NCI-H345 treated with DMSO at 0.1 percent for 48 hours (cell line): ENCODE measurements around the gene DNAH11.
"Not testable (repeated sequence)": the region's sequence is repeated elsewhere in the genome, so short reads cannot be mapped to it uniquely, and the experiment has no call there.

Experiments used
- DNase-seq: peaks from one replicate; lab custom pipeline; 2025; ENCODE audit not compliant: unreplicated experiment; lab: John Stamatoyannopoulos, UW

Gene DNAH11

DNA sequence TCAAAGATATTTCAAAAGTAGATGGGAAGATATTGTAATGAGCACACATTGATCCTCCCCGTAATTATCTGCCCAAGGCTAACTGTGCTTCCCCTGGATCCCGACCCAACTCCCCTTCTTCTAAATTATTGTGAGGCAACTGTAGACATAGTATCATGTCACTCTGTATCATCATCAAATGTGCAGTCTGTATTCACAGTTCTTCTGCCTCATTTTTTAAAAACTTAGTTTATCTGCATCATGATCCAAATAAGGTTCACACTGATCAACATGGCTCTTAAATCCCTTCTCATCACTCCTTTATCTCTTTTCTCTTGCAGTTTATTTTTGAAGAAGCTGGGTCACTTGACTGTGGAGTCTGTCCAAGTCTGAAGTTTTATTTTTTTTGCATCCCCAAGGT lies 375.4 kb downstream of the DNAH11 start:
- DNase-seq, result no peak

- no peak for DNase-seq
Observed at GRCh38 chr7:21920936-21921335, 378.1 kb downstream of the DNAH11 start.

DNA sequence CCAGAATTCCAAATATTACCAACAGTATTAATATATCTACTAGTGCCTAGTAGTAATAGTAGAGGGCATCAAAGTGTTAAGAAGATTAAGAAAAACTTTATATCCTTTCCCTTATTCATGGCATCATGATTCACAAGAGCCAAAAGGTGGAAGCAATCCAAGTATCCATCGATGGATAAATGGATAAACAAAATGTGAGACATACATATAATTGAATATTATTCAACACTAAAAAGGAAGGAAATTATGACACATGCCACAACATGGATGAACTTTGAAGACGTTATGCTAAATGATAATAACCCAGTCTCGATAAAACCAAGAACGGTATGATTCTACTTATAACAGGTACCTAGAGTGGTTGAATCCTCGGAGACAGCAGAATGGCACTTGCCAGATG lies 379.8 kb downstream of the DNAH11 start:
- no peak for DNase-seq

DNA sequence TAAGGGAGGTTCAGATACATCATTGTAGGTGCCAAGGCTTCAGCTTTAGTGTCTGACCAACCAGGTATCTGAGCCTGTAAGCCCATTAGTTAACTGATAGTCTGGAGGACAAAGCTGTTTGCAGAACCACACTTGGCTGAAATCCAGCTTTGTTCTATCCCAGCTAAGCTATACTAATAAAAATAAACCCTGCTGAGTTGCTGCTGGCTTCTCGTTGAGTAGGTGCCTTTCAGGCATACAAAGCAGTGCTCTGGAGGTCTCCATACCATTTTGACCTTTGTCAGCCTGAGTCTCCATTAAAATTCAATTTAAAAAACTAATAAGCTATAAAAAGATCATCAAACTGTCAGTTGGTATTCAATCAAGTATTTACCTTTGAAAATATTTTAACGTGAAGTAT lies 380.8 kb downstream of the DNAH11 start:
- DNase-seq, result peak; percentile 96

GRCh38 chr7:21926448-21926847 lies 383.6 kb downstream of the DNAH11 start:
- DNase-seq, result no peak

- DNase-seq, result no peak
Observed at GRCh38 chr7:21927693-21928092, 384.9 kb downstream of the DNAH11 start.

DNA sequence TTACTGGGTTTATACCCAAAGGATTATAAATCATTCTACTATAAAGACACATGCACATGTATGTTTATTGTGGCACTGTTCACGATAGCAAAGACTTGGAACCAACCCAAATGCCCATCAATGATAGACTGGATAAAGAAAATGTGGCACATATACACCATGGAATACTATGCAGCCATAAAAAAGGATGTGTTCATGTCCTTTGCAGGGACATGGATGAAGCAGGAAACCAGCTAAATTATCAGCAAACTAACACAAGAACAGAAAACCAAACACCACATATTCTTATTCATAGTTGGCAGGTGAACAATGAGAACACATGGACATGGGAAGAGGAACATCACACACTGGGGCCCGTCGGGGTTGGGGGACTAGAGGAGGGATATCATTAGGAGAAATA lies 390.5 kb downstream of the DNAH11 start:
- DNase-seq, result not testable (repeated sequence)

GRCh38 chr7:21934808-21935207 lies 392.0 kb downstream of the DNAH11 start:
- DNase-seq, result no peak

DNA sequence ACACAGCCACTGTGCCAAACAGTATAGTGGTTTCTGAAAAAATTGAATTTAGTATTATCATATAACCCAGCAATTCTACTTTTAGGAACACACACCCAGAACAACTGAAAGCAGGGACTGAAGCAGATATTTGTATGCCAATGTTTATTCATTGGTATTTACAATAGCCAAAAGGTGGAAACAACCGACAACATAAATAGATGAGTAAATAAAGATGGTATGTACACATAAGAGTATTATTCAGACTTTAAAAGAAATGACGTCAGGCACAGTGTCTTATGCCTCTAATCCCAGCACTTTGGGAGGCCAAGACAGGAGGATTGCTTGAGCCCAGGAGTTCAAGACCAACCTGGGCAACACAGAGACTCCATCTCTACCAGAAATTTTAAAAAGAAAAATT lies 395.6 kb downstream of the DNAH11 start:
- no peak for DNase-seq

GRCh38 chr7:21939136-21939857 lies 396.5 kb downstream of the DNAH11 start:
- peak; percentile 41 for DNase-seq

DNA sequence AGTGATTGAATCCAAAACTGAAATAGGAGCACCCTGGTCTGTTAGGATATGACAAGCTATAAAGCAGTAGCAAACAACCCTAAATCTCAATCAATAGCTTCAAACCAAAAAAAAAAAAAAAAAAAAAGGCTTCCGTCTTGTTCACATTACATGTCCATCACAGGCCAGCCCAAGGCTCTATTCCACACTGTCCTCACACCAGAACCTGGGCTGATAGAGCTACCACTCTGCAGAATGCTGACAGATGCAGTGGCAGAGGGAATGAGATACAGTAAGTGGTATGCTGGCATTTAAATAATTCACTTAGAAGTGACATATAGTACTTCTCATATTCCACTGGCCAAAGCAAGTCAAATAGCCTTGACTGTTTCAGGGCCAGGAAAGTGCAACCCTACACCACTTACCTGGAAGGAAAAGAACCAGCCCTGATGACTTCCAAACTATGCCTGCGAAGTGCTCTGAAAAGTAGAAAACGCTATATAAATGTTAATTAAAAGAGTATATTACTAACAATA lies 397.1 kb downstream of the DNAH11 start:
- no peak for DNase-seq

- DNase-seq, result no peak
Observed at GRCh38 chr7:21941611-21942141, 398.8 kb downstream of the DNAH11 start.

DNA sequence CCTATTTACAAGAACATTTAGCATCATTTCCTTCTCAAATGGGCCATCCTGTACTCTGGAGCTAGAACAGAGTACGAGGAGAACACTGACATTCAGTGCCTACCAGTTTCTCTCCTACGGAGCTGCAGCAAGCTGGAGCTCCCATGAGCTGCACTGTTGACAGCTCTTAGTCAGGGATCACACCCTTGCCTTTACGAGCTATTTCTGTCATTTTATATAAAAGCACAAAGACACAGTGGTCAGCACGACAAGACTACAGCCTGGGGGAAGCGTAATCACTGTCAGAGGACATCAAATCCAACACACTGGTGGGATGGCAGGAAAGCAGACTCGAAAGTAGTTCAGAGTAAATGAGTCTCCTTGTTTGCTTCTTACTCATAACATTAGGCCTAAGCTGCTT lies 400.1 kb downstream of the DNAH11 start:
- no peak for DNase-seq

GRCh38 chr7:21943436-21943835 lies 400.6 kb downstream of the DNAH11 start:
- no peak for DNase-seq

DNA sequence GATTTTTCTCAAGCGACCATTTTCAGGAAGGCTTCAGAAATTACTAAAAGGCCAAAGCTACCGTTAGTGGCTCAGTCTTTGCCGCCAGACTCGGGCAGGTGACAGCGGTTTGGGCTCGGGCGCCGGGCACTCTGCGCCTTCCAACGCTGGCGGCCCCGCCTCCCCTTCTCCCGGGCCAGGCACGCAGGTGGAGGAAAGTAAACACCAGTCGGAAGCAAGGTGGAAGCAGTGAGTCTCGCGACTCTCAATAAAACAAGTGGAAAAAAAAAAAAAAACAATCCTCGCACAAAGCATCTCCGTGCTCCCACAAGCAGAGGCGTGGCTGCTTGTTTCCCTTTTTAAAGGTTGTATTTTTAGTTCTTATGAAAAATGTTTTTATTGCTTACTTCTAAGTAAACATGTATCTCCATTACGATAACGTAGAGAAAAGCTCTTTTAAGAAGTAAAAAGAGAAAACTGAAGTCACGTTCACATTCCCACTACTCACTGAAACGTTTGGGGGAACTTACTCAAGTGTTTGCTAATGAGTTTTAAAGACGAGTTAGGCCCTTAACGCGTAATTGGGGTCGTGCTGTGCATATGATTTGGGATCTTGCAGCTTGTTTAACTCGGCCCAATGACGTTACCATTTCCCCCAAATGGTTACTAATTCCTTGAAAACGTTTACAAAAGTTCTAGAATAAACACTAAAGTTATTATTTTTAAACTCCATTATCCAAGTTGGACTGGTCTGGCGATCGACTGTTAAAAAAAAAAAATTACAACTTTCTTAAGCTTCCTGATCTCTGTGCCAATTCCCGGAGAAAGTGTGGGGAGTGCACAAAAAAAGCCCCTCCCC lies 402.0 kb downstream of the DNAH11 start:
- DNase-seq, result peak; percentile 39

DNA sequence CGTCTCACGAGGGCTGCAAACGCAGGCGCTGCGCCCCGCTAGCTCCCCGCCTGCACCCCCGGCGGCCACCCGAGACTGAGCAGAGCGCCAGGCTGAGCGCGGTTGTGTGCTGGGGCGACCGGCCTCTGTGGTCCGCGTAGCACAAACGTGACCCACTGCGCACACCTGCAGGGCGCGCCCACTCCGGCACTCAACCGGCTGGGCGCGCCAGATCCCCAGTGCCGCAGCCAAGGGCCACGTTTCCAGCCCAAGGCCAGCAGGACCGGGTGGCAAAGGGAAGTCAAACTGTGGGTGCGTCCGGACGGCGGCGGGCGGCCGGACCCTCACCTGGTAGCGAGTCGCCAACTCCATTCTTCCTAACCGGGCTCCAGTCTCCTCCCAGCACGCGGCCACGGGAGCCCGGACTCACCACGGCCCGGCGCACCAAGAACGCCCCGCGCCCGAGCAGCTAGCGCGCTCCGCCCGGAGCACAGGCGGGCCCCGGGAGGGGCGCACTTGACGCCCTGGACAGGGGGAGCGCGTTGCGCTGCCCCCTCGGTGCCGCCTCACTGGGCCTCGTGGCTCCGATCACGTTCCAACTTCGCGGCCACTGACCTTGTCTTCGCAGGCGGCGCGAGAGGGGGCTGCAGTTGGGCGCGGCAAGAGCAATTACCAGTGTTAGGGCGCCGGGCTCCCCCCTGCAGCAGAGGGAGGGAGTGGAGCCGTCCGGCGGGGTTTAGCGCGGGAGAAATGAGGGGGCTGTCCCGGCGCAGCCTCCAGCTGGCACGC lies 402.8 kb downstream of the DNAH11 start, which contains the start of gene CDCA7L:
Gene CDCA7L (minus strand): TSS at position 446 of the 768 bp plus-strand sequence. CDS start 95 bp downstream, at position 351.
- DNase-seq, result peak; percentile 51

DNA sequence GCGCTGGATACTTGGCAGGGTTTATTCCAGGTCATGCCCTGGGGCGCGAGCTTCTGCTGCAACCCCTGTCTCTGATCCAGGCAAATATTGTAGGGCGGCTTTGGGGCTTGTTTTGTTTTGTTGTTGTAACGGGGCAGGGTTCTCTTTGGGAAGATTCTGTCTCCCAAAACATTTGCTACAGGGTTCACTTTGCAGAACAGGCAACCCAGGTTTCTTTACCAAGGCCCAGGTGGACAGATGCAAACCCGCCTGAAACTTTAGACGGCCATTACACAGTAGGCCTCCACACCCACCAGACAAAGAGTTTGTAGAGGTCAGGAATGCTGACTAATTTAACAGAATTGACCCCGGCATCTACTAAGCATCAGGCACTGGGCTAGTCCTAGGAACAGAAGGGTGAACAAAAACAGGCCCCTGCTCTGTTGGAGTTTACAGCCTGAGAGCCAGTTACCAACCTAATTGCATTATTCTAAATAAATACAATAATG lies 403.4 kb downstream of the DNAH11 start:
- DNase-seq, result peak; percentile 53

GRCh38 chr7:21947056-21947455 lies 404.2 kb downstream of the DNAH11 start:
- DNase-seq, result no peak

DNA sequence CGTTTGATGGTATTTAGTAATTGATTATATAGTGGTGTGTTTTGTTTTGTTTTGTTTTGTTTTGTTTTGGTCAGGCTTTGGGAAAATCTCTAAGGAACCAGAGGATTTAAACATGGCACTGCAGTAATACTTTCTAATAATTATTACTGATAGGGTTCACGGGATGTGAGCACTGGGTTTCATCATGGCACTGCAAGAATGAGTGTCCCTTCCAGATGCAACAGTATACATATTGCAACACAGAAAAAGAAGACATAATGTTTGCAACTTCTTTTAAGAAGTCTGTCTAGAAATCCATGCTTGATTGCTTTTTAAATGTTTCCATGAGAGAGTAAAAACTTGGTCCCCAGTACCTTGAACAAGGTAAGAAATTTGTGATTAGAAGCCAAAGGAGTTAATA lies 405.1 kb downstream of the DNAH11 start:
- DNase-seq, result no peak

DNA sequence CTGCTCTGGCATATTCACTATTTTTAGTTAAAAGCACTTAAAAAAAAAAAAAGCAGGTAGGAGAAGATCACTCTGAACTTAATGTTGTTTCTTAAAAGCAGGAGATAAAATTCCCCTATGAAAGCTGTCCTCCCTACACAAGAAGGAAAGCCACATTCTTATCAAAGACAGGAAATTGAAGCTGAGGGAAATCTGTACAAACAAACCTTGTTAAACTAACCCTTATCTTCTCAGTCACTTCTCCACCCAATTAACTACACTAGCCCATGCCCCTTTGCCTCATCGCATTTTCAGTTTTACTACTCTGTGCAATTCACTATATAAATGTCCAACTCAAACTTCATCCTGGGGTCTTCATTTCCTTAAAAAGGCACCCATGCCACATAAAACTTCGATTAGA lies 405.5 kb downstream of the DNAH11 start:
- no peak for DNase-seq
